HG03064 (cell line): ENCODE measurements around the gene LILRB4.
"Not testable (repeated sequence)": the region's sequence is repeated elsewhere in the genome, so short reads cannot be mapped to it uniquely, and the experiment has no call there.

Source experiments
- ATAC-seq: cut with Tn5 transposase; IDR thresholded peaks from one replicate; pipeline ENCODE4 v1.9.1; 2021; ENCODE audit warnings: low read depth; ENCODE audit not compliant: unreplicated experiment

Gene LILRB4

GRCh38 chr19:54648129-54648528, 14.7 kb upstream of the LILRB4 start:
- ATAC-seq, result no peak

- no peak for ATAC-seq
Measured at GRCh38 chr19:54650108-54650655, 12.6 kb upstream of the LILRB4 start.

- no peak for ATAC-seq
Measured at GRCh38 chr19:54653181-54653809, 9.5 kb upstream of the LILRB4 start.

- ATAC-seq, result no peak
Measured at GRCh38 chr19:54654447-54655321, 8.1 kb upstream of the LILRB4 start.

GRCh38 chr19:54659300-54659699, 3.5 kb upstream of the LILRB4 start:
- ATAC-seq, result no peak

GRCh38 chr19:54660306-54660705, 2.5 kb upstream of the LILRB4 start:
- ATAC-seq, result no peak

GRCh38 chr19:54660964-54661363, 1.8 kb upstream of the LILRB4 start:
- ATAC-seq, result no peak

GRCh38 chr19:54661846-54662481, 821 bp upstream of the LILRB4 start:
- ATAC-seq, result no peak

- no peak for ATAC-seq
Measured at GRCh38 chr19:54665530-54665929, 2.7 kb downstream of the LILRB4 start.

GRCh38 chr19:54667217-54667616, 4.4 kb downstream of the LILRB4 start:
- no peak for ATAC-seq

- ATAC-seq, result no peak
Measured at GRCh38 chr19:54668353-54668752, 5.6 kb downstream of the LILRB4 start.

- no peak for ATAC-seq
Measured at GRCh38 chr19:54670576-54671357, 8.0 kb downstream of the LILRB4 start.

- no peak for ATAC-seq
Measured at GRCh38 chr19:54673222-54673621, 10.4 kb downstream of the LILRB4 start.

GRCh38 chr19:54674021-54674617, 11.3 kb downstream of the LILRB4 start:
- ATAC-seq, result no peak

GRCh38 chr19:54676210-54676834, 13.5 kb downstream of the LILRB4 start:
- not testable (repeated sequence) for ATAC-seq

GRCh38 chr19:54677217-54677616, 14.4 kb downstream of the LILRB4 start:
- no peak for ATAC-seq

- not testable (repeated sequence) for ATAC-seq
Measured at GRCh38 chr19:54681596-54681995, 18.8 kb downstream of the LILRB4 start.

- ATAC-seq, result no peak
Measured at GRCh38 chr19:54682306-54682856, 19.6 kb downstream of the LILRB4 start.

GRCh38 chr19:54684527-54684926, 21.7 kb downstream of the LILRB4 start:
- no peak for ATAC-seq
